GM21390 (cell line): ENCODE measurements around the gene BRI3BP.

Experiments
- ATAC-seq: cut with Tn5 transposase; IDR thresholded peaks from one replicate; pipeline ENCODE4 v1.9.1; 2021; ENCODE audit not compliant: unreplicated experiment

Gene BRI3BP, protein sequence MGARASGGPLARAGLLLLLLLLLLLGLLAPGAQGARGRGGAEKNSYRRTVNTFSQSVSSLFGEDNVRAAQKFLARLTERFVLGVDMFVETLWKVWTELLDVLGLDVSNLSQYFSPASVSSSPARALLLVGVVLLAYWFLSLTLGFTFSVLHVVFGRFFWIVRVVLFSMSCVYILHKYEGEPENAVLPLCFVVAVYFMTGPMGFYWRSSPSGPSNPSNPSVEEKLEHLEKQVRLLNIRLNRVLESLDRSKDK

DNA sequence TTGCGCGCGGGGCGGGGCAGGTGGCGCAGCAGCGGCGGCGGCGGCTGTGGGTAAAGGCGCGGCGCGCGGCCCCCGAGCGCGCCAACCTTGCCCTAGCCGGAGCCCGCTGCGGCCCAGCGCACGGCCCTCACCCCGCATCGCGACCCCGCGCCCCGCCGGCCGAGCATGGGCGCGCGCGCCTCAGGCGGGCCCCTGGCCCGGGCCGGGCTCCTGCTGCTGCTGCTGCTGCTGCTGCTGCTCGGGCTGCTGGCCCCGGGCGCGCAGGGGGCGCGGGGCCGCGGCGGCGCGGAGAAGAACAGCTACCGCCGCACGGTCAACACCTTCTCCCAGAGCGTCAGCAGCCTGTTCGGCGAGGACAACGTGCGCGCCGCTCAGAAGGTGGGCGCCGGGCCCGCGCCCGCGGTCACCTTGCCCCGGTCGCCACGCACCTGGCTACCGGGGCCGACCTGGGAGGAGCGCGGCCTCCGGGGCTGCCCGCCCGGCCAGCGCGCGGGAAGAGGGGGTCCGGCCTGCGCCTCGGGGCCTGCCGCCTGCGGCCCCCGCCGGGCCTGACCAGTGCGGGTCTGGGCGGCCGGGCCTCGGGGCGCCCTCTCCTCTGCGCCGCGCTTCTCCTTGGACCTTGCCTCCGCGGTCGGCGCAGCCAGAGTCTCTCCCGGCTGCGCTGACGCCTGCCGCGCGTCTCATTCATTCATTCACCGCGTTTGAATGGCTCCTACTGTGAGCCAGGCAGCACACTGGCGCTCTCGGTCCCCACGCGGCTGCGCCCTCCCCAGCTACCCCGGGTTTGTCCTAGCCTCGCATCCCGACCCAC is at the start of gene BRI3BP:
Gene BRI3BP, plus strand, starts transcription at position 20 of the 811 bp plus-strand sequence. Its CDS starts 146 bp downstream, at position 166.
- peak; percentile 48 for ATAC-seq

DNA sequence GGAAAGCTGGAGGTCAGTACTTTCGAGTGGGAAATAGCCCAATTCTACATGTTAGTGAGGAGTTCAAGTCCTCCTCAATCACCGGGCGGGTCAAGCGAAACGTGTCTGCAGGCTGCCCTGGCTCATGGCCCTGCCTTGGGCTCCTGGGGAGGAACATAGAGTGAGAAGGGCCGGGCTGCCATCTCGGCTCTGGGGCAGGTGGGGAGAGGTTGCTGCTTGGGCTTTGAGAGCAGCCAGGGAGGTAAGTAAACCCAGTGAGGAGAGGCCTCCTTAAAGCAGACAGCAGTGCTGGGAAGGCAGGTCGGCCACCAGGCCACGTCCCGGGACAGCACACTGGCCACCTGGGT is 47.0 kb upstream of the BRI3BP start:
- no peak for ATAC-seq

DNA sequence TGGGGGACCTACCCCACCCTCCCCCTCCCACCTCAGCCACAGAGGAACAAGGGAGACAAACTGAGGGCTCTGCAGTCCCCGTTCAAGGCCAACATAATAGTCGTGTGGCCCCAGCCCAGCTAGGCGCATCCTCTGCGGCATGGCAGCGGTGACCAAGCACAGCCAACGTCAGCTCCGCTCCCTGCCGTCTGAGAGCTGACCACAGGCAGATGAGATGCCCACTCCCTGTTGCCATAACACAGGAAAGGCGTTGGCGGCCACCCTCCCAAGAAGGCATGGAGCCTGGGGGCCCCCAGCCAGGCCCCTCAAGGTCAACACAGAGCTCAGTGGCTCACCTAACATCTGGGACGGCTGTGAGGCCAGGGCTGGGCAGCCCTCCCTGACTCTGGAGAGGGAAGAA is 46.4 kb upstream of the BRI3BP start:
- ATAC-seq = no peak

DNA sequence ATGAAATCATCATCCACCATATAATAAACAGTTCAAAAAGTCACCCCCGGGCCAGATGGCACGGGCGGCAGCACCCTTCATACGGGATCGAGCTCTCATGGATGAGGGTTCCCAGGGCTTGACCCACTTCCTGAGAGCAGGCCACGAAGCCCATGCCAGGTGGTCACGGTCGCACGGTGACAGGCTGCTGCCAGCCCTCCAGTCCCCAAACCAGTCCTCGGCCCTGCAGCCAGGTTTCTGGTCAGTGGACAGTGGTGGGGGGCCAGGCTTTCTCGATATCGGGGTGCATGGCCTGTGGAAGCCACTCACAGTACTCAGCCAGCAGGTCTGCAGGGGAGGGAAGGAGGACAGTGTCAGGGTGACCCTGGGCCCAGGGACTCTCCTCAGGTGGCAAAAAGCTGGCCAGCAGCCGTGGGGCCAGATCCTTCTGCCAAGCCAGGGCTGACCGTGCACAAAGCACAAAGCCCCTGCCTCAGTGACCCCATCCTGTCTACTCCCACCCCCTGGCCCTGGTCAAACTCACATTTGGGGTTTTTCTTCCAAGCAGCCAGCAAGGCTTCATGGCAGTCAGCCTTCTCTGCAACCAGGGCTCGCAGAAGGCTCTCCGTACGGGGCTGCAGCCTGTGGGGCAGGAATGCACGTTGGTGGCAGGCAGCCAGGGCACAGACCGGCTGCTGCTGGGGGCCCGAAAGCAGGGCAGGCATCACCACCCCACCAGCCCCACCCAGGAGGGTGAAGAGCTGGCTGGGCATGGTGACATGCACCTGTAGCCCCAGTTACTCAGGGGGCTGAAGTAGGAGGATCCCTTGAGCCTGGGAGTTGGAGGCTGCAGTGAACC is 45.7 kb upstream of the BRI3BP start:
- ATAC-seq = no peak

DNA sequence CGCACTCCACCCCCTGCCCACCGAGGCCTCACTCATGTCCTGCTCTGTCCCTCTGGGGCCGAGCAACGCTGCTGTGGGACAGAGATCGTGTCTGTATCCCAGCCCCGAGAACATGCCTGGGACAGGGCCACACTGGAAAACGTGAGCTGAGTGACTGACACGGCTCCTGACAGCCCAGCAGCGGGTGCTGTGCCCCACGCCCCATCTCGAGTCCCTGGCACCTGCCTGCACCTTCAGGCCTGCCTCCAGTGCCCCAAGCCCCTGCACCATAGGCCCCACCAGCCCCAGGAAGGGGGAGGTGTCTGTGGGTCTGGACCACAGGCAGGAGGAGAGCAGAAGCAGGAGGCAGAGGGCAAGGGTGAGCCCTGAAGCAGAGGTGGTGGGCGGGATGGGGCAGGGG is 44.4 kb upstream of the BRI3BP start:
- no peak for ATAC-seq

DNA sequence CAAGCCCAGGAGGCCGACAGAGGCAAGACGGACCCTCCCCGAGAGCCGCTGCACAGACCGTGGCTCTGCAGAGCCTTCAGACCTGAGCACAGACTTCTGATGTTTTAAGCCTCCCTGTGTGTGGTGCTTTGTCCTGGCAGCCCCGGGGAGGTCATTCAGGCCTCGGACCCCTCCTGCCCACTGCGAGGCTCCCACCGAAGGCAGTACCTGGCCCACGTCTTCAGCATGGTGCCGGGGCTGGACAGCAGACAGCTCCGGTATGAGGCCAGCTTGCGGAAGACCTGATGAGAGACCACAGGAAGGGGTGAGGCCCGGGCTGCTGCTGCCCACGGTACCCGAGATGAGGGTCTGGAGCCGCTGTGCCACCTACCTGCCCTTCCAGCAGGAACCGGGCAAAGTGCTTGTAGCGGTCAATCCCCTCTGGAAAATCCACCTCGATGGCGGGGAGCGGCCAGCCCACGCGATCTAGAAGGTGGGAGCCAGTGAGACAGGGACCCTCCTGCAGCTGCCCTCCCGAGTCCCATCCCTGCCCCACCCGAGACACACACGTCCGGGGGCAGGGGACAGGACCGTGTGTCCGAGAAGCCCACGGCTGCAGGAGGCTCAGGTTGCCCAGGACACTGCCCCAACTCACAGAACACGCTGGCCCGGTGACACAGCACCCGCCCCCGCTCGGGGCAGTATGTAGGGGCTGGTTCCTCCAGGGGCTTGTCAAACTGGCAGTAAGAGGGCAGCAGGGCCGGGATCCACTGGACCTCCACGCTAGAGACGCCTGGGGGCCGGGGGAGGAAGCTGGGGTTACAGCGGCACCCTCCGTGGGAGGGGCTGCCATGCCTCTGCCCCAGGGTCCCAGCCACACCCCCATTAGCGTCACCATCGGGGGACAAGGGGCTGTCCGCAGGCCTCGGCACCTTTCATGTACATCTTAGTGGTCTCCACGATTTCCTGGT is 43.4 kb upstream of the BRI3BP start:
- no peak for ATAC-seq

DNA sequence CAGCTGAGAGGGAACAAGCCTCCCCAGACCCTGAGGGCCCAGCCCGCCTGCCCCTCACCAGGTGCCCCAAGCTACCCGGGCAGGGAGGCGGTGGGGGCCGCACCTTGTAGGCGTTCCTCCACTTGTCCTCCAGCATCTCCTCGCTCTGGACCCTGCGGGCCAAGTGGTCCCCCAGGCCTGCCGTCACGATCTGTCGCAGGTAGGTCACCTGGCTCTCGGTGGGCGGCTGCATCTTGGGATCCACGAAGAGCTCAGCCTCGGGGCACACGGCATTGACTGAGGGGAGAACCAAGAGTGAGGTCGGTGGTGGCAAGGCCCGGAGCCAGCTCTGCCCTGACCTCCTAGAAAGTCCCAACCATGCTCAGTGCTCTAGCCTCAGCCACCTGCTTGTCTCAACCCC is 41.1 kb upstream of the BRI3BP start:
- ATAC-seq = no peak

DNA sequence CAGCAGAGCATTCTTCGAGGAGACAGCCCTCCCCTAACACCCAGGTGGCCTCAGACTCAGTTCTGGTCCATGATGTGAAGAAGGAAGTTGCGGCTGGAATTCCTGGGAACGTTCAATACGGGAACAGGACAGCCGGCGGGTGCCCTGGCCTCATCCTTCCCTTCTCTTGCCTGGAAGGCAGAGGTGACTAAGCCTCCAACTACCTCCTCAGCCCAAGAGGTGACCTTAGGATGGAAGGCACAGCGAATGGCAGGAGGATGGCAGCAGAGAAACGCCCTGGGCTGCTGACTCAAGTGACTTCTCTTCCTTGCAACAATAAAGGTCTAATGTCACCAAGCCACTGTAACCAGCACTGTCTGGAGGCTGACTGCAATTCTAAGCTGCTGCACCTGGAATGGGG is 40.6 kb upstream of the BRI3BP start:
- no peak for ATAC-seq

DNA sequence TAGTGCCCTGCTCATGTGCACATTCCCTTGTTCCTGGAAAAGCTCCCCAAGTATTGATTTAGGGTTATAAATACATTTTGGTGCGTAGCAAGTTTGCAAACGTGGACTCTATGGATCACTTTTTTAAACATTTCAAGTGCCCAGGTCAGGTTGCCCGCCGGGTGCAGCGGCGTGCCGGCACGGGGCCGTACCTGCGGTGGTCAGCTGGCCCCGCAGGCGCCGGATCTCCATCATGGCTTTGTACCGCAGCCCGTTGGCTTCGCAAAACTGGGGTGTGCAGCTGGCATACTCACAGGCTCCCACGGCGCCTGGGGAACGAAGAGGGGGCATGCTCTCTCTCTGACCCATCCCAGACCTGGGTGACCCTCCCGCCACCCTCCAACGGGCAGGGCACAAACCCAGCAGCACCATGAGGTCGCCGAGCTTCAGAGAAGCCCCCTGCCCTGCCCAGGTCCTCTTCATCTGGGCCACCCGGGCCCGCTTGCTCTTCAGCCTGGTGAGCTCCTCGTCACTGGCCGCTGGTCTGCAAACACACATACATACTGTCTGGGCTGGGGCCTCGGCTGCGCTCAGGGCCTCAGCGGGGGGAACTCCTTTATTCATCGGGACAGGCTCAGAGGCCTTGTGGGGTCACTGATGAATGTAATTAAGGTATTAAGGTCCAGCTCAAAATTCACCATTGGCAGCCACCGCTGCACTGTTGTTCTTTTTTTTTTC is 39.6 kb upstream of the BRI3BP start:
- ATAC-seq = no peak

DNA sequence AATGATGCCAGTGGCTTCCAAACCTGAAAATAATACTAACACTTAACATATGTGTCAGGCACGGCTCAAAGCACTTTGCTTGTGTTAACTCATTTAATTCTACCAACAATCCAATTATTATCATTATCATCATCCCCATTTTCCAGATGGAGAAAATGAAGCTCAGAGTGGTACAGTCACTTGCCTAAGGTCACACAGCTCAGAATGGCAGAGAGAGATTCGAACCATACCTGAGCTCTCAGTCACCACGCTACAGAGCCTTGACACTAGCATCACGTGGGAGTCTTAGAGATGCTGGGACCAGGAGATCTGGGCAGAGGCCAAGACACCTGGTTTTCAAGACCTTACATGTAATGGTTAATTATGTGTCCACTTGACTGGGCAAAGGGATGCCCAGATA is 38.7 kb upstream of the BRI3BP start:
- ATAC-seq = no peak

DNA sequence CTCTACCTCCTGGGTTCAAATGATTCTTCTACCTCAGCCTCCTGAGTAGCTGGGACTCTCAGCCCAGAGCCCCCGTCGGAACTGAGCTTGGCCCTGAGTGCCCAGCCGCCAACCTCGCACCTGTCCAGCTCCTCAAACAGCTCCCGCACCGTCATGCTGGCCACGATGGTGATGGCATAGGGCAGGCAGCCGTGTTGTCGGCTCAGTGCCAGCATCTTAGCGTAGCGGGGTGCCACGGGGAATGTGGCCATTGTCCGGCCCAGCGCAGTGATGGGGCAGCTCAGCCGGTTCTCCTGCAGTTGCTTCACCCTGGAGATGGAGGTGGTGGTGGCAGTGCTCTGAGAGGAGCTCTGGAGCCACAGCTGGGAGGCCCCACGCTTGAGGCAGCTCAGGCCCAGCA is 36.9 kb upstream of the BRI3BP start:
- ATAC-seq = no peak

DNA sequence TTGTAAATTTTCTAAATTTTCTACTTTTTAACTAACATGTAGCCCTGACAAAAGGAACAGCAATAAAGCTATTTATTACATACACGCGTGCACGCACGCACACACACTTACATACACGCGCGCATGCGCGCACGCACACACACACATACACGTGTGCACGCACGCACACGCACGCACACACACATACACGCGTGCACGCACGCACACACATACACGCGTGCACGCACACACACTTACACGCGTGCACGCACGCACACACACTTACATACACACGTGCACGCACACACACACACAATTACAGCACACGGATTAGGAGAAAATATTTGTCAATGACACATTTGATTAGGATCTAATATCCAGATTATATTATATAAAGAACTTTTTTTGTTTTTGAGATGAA is 32.4 kb upstream of the BRI3BP start:
- ATAC-seq = no peak

DNA sequence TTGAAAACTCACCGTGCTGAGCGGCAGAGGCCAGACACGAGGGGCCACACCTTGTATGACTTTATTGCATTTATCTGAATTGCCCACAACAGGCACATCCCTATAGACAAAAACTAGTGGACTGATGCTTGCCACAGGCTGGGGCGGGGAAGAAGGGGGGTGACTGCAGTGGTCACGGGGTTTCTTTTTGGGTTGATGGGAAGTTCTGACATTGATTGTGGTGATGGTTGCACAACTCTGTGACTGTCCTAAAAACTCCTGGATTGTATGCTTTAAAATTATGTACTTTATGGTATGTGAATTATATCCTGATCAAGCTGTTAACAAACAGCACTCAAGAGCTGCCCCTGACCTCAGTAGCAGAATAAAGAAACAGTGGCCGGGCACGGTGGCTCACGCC is 30.2 kb upstream of the BRI3BP start:
- no peak for ATAC-seq

DNA sequence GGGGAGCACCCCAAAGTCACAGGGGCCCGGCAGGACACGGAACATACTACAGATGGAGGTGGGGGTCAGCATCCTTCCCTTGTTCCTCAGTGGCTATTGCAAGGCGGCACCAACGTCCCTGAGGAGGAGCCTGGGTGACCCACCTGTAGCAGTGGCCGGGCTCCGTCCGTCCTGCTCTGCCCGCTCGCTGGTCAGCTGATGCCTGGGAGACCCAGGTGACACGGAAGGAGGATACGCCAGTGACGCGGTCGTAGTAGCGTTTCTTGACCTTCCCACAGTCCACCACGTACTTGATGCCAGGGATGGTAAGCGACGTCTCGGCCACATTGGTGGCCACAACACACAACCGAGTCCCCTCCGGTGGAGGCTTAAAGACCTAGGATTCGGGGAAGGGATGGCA is 29.2 kb upstream of the BRI3BP start:
- ATAC-seq = no peak

DNA sequence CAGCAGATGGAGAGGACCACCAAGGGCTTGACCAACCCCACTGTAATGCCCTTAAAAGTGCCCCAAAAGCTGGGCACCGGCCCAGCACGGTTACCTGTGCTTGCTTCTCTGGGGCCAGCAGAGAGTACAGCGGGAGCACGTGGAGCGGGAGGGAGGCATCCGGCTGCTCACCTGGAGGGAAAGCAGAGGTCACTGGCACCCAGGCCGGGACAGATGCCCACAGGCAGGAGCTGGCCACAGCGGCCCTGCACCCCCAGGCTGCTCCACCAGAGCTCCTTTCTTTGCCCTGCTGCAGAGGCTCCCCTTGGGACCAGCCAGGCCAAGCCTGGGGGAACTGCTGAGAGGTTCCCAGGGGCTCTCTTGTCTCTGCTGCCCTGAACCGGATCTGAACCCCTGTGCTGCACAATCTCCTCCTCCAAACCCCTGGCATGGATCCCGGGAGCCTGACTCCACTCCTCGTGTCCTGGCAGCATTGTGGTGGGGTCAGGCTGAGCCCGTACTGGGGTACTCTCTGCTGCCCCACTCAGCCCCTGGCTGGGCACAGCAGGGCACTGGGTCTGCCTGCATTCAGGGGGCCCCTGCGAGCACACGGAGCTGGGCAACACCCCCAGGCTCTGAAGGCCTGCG is 28.5 kb upstream of the BRI3BP start:
- no peak for ATAC-seq

DNA sequence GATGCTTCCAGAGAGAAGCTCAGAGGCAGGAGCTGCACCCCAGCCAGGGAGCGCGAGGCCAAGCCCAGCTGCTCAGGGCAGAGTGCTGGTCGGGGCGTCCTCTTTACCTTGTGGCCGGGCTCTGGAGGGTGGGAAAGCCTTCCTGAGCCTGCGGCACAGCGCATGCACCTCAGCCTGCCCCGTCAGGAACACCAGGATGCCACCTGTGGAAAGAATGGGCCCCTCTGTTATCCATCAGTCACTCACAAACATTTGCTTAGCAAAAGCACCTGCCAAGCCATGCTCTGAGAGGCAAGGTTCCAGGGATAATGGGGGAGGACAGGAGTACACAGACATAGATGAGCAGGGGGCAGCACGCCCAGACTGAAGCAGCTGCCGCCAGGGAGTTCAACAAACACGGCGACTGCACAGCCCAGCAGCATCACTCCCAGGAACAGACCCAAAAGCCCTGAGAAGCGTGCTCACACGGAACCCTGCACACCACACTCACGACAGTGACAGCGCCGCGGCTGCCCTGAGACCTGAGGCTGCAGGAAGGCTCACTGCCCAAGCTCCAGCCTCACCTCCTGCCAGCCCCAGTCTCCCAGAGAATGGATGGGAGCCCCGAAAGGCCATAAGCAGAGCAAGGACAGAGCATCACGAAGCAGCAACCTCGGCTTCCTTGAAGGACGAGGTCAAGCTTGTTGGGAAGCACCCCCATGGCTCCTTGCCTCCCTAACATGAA is 26.3 kb upstream of the BRI3BP start:
- no peak for ATAC-seq

DNA sequence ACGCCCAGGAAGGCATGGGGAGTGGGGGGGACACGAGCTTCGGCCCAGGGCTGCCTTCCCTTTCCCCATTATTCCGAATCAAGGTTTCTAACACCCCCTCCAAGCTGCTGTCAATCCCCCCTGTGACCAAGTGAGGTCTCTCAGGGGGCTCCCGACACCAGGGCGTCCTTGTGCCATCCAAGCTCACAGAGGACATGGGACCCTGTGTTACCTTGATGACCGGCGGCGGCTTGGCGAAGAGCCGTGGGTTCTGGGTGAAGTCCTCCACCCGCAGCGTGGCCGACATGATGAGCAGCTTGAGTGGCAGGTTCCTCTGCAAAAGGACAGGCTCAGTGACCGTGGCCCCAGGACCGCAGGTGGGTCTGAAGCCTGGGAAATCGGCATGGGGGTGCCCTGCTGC is 24.8 kb upstream of the BRI3BP start:
- ATAC-seq = no peak

DNA sequence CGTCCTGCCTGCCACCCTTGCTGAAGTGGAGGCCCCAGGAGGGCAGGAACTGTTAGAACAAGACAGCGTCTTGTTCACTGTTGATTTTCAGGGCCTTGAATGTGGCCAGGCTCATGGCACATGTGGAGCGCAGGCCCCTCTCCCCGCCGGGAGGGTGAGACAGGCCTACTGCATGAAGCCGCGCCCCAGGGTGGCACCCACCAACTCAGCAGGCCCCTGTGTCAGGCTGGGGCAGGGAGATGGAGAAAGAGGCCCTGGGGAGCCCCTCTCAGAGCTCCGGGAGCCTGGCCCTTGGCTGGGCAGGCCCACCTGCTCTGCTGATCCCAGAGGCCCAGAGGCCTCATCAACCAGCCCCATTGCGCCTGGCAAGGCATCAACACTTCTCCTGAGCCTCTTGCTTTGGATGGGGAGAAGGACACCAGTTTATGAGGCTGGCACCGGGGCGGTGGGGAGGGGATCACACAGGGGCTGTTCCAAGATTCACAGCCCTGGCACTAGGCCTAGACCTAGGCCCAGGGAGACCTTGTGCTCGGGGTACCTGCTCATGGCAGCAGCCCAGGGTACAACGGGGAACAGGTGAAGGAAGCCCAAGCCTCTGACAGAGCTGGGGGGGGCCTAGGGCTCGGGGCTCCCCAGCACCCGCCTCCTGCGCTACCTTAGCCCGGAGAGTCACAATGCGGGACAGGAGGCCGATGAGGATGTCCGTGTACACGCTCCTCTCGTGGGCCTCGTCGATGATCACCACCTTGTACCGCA is 22.6 kb upstream of the BRI3BP start:
- no peak for ATAC-seq
